HEK293T (cell line): ENCODE measurements around the gene PIH1D1.

ENCODE experiments used
- BHLHE40 ChIP-seq: fragments of 450-650 bp; IDR thresholded peaks from 2 replicates; pipeline ENCODE4 v1.6.1; 2016; ENCODE audit warnings: mild to moderate bottlenecking, moderate library complexity, borderline replicate concordance
- ELF4 ChIP-seq: fragments of 450-650 bp; IDR thresholded peaks from 2 replicates; pipeline ENCODE4 v1.6.1; 2017; ENCODE audit warnings: antibody characterized with exemption
- FOXM1 ChIP-seq: fragments of 450-650 bp; IDR thresholded peaks from 2 replicates; pipeline ENCODE4 v1.6.1; 2017; ENCODE audit warnings: mild to moderate bottlenecking, borderline replicate concordance
- HDGF ChIP-seq: fragments of 450-650 bp; IDR thresholded peaks from 2 replicates; pipeline ENCODE4 v1.6.1; 2017; ENCODE audit warnings: antibody characterized with exemption, borderline replicate concordance
- L3MBTL2 ChIP-seq: fragments of 450-650 bp; conservative IDR thresholded peaks from 2 replicates; pipeline ENCODE4 v1.6.1; 2016; ENCODE audit warnings: mild to moderate bottlenecking
- LEF1 ChIP-seq: fragments of 450-650 bp; IDR thresholded peaks from 2 replicates; pipeline ENCODE4 v1.6.1; 2017; ENCODE audit warnings: mild to moderate bottlenecking, borderline replicate concordance
- PKNOX1 ChIP-seq: fragments of 450-650 bp; IDR thresholded peaks from 2 replicates; pipeline ENCODE4 v1.6.1; 2016
- SP1 ChIP-seq: fragments of 450-650 bp; IDR thresholded peaks from 2 replicates; pipeline ENCODE4 v1.6.1; 2017
- SUZ12 ChIP-seq: fragments of 450-650 bp; IDR thresholded peaks from 2 replicates; pipeline ENCODE4 v1.6.1; 2016; ENCODE audit warnings: mild to moderate bottlenecking
- TARDBP ChIP-seq: fragments of 450-650 bp; IDR thresholded peaks from 2 replicates; pipeline ENCODE4 v1.6.1; 2016
- ZNF384 ChIP-seq: fragments of 450-650 bp; IDR thresholded peaks from 2 replicates; pipeline ENCODE4 v1.6.1; 2016

DNA sequence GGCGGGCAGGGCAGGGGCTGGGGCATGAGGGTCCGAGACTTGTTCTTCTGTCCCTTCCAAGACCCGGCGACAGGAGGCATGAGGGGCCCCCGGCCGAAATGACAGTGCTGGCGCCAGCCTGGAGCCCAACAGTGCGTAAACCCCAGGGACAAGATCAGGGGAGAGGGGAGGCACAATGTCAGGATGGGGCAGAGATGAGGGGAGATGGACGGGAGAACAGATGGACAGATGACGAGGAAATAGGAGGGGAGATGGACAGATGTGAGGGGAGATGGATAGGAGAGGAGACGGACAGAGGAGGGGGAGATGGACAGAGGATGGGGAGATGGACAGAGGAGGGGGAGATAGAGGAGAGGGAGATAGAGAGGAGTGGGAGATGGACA, 22.9 kb upstream of the PIH1D1 start:
- TF ChIP-seq BHLHE40, result no peak
- no peak for TF ChIP-seq SP1
- TF ChIP-seq TARDBP, result no peak
- TF ChIP-seq FOXM1, result no peak
- no peak for TF ChIP-seq L3MBTL2
- no peak for TF ChIP-seq ELF4
- TF ChIP-seq PKNOX1, result no peak
- no peak for TF ChIP-seq HDGF
- TF ChIP-seq SUZ12, result no peak
- TF ChIP-seq LEF1, result no peak
- TF ChIP-seq ZNF384, result no peak
